HL-60 (cell line): Measurements from ENCODE around the gene SPRYD4.
A peak's percentile ranks its signal among the peaks of the same experiment; 100 is the strongest.

Source experiments
- DNase-seq, 2 experiments: peaks; one replicate each; pipeline ENCODE4 v3.0.0-alpha.2; 2010 to 2020; ENCODE audit warnings: low read depth in 1 of 2, low spot score in 1 of 2
- H3K27ac ChIP-seq: fragments of 250-450 bp; sonication (Bioruptor Pico); replicated peaks from 2 replicates; pipeline ENCODE4 v1.5.1; 2020; ENCODE audit warnings: mild to moderate bottlenecking, moderate library complexity
- H3K27me3 ChIP-seq: fragments of 250-450 bp; sonication (Bioruptor Pico); 2 replicates; pipeline ENCODE4 v1.5.1; 2021; ENCODE audit warnings: mild to moderate bottlenecking, moderate library complexity; ENCODE audit not compliant: insufficient read depth, poor library complexity, severe bottlenecking
- H3K4me3 ChIP-seq: replicated peaks from 2 replicates; pipeline ENCODE4 v1.5.1; 2011; ENCODE audit warnings: mild to moderate bottlenecking, control low read depth, low read length; ENCODE audit not compliant: insufficient read depth
- CTCF ChIP-seq: IDR thresholded peaks from one replicate; pipeline ENCODE4 v1.5.1; 2011; ENCODE audit warnings: low read length, control low read depth, inconsistent platforms; ENCODE audit not compliant: insufficient read depth
- GABPA ChIP-seq: IDR thresholded peaks from 2 replicates; pipeline ENCODE4 v1.6.1; 2012; ENCODE audit warnings: low read depth
- POLR2AphosphoS5 ChIP-seq: IDR thresholded peaks from 2 replicates; pipeline ENCODE4 v1.6.1; 2012; ENCODE audit warnings: low read depth
- REST ChIP-seq: IDR thresholded peaks from 2 replicates; pipeline ENCODE4 v1.6.1; 2012; ENCODE audit warnings: low read depth; ENCODE audit not compliant: insufficient replicate concordance
- SPI1 ChIP-seq: IDR thresholded peaks from 2 replicates; pipeline ENCODE4 v1.6.1; 2012; ENCODE audit warnings: low read depth, mild to moderate bottlenecking, borderline replicate concordance

The SPRYD4 gene

GRCh38 chr12:56449622-56449984 is 18.8 kb upstream of the SPRYD4 start:
- H3K27me3 ChIP-seq = no peaks in the 10 kb centered on the region
- no peak for DNase-seq
- TF ChIP-seq REST (no peak), SPI1 (no peak), CTCF (no peak), POLR2AphosphoS5 (no peak), GABPA (no peak)

GRCh38 chr12:56450241-56450640 is 18.1 kb upstream of the SPRYD4 start:
- H3K27me3 ChIP-seq = no peaks in the 10 kb centered on the region
- DNase-seq = no peak
- no peak overlapping the region for H3K4me3 ChIP-seq
- H3K27ac ChIP-seq = no peak overlapping the region
- TF ChIP-seq SPI1 (no peak), REST (no peak), CTCF (no peak), GABPA (no peak), POLR2AphosphoS5 (no peak)

More at GRCh38 chr12:56449622-56449984, 18.8 kb upstream of the SPRYD4 start:
- H3K4me3 ChIP-seq = peak overlapping the region; percentile 86
- H3K27ac ChIP-seq = peak overlapping the region; percentile 91

- no peak overlapping the region for H3K4me3 ChIP-seq
- no peaks in the 10 kb centered on the region for H3K27me3 ChIP-seq
- no peak for TF ChIP-seq GABPA
- no peak for TF ChIP-seq POLR2AphosphoS5
- TF ChIP-seq SPI1 = no peak
- H3K27ac ChIP-seq = no peak overlapping the region
- DNase-seq = no peak
Measured at GRCh38 chr12:56451147-56451546, 17.2 kb upstream of the SPRYD4 start.

- TF ChIP-seq SPI1 (no peak), CTCF (no peak), GABPA (no peak), REST (no peak), POLR2AphosphoS5 (no peak)
- no peak within 1 kb of the TSS for H3K27ac ChIP-seq
- no peak within 1 kb of the TSS for H3K4me3 ChIP-seq
- no peaks in the 10 kb centered on the region for H3K27me3 ChIP-seq
- DNase-seq = no peak
Measured at GRCh38 chr12:56454557-56454956, 13.8 kb upstream of the SPRYD4 start, which contains the start of gene MIP. Gene MIP, minus strand, starts transcription at chr12:56454657. Its CDS starts 44 bp downstream, at chr12:56454613.
